GM19099 (cell line): ENCODE data around the gene COBLL1.

Experiments
- POLR2A ChIP-seq: IDR thresholded peaks from 3 replicates; pipeline ENCODE4 v1.6.1; 2011; ENCODE audit warnings: low read depth; ENCODE audit not compliant: insufficient read length; ENCODE audit errors: extremely low read depth

COBLL1 gene

DNA sequence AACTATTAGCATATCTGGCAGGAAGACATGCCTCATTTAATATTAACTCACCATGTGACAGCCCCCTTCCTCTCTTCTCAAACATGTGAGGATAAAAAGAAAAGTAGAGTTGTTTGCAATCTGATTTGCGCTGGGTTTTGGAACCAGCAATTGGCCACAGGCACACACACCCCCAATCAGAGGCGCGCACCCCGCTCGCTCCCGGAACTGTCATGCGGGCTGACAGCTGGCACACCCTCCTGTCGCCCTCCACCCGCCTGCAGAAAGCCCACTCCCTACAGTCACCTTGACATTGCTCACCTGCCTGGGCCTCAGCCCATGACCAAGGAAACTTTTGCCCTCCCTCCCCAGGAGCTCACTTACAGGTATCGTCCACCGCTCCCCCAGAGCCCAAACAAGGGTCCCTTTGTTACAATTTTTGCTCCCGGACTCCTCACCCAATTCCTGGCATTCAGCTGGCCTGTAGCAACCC lies 1.1 kb downstream of the COBLL1 start:
- TF ChIP-seq POLR2A = no peak

DNA sequence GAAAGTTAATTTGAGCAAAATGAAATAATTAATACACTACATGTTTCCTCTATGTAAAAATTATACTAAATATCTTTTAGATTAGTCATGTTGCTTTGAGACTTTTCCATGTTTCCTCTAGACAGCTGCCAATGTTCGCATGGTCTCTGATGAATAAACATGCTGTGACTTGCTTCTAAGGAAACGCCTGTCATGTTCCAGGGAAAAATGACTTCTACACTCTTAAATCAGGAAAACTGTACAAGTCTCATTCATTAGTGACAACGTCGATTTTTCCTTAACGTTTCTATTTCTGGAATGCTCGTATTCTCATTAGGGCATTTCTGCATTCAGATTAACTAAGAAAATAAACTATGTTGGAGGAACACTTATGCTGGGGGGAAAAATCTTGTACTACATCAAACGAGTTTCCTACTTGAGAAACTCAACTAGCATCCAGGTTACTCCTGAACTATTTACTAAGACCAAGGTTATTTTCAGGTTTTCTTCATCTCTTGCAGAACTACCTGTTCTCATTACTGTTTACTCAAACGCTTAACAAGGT lies 1.6 kb downstream of the COBLL1 start:
- no peak for TF ChIP-seq POLR2A

DNA sequence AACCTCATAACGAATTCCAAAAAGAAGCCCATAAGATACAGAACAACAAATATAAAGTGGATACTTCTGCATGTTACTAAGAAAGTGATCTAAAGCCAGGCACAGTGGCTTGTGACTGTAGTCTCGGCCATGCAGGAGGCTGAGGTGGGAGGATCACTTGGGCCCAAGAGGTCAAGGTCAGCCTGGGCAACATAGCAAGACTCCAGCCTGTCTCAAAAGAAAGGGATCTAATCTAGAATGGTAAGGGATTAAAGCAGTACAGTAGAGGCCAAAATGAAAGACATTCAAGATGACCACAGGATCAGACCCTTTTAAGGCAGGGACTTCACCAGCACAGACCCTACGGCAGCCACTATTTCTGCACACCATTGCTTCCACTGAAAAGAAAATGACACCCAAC lies 3.8 kb downstream of the COBLL1 start:
- no peak for TF ChIP-seq POLR2A

DNA sequence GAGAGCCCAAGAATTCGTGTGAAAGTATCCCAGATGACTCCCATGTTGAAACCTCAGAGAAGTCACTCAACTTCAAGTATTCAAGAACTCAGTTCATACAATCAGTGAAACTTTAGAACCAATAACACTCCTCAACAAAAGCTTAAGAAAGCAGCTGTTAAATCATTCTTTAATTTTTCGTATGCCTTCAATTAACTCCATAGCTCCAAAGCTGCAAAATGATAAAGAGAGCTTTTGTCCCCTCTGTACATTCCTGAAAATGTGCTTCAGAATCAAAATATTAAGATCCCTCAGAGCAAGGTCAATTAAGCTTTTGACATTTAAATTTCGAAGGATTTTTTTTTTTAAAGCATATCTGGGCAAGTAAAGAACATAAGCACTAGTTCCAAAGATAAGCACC lies 4.7 kb downstream of the COBLL1 start:
- no peak for TF ChIP-seq POLR2A

DNA sequence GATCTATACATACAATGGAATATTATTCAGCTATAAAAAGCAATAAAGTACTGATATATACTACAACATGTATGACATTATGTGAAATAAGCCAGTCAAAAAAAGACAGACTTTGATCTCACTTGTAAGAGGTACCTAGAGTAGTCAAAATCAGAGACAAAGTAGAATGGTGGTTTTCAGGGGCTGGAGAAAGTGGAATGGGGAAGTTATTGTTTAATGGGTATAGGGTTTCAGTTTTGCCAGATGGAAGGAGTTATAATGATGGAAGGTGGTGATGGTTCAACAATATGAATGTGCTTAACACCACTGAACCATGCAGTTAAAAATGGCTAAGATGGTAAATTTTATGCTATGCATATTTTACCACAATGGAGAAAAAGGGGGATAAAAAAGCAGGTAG lies 6.3 kb downstream of the COBLL1 start:
- no peak for TF ChIP-seq POLR2A

DNA sequence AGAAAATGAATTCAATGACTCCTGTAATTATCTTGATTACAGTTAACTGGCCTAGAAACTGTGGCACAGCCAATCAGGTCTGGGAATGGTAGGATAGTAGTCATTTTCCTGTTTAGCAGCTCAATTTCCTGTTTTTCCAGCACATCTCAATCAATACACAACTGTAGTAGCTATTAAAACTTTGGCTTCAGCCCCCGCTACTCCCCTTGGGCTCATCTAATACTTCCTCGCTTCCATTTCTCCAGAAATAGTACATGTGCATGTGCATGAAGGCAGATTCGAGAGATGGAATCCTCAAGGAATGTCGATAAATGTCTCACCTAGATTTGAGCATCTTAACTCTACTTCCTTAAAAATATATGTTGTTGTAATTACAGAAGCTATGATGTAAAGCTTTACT lies 9.7 kb downstream of the COBLL1 start:
- TF ChIP-seq POLR2A = no peak

DNA sequence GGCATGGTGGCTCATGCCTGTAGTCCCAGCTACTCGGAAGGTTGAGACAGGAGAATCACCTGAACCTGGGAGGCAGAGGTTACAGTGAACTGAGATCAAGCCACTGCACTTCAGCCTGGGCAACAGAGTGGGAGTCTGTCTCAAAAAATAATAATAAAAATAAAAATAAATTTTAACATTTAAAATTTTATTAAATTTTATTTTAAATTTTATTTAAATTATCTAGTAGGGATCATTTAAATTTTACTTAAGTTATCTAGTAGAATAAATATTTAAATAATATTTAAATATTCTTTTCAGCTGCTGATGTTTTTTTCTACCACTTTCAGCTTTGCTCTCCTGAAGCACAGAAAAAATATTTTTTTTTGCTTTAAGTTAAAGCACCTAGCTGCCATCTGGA lies 10.4 kb downstream of the COBLL1 start:
- no peak for TF ChIP-seq POLR2A

DNA sequence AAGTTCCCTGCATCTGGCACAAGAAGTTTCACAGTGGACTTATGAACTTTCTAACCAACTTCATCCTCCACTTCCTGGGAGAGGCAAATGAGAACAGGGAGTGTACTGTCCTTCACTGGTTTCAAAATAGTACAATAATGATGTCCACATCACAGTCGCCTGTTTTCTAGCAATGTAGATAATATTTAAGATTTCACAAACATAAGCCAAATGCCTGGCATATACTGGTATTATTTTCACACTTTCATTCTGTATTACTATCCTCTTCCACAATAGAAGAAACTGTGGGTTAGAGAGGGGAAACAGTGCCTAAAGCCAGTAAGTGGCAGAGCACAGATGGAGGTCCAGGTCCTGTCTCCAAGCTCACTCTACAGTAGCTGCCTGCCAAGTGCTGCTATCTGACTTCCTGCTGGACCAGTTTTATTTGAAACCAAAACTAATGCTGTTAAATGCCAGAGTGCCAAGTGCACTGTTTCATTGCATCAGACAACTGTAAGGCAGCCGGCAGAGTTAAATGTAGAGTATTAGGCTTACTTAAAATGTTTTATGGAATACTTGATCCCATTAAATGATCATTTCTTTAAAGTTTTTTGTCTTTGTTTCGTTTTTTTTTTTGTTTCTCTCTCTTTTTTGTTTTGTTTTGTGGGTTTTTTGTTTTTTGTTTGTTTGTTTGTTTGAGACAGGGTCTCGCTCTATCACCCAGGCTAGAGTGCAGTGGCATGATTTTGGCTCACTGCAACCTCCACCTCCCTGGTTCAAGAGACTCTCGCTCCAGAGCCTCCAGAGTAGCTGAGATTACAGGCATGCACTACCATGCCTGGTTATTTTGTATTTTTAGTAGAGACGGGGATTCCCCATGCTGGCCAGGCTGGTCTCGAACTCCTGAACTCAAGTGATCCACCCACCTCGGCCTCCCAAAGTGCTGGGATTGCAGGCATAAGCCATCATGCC lies 15.1 kb downstream of the COBLL1 start:
- TF ChIP-seq POLR2A = no peak

DNA sequence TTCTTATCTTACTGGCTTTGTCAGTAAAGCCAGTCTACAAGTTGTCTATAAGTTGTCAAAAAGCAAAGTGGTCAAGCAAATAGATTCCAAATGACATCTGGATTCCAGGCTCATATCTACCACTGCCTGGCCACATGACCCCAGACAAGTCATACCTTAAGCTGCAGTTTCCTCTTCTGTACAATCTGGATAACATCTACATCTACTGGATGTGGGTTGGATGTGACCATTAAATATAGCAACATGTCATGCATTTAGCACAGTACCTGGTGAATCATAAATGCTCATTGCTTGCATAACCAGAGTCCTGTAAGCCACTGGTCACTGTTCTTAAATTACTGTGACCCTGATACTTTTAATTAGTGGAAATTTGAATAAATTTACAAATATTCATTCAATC lies 16.8 kb downstream of the COBLL1 start:
- no peak for TF ChIP-seq POLR2A

DNA sequence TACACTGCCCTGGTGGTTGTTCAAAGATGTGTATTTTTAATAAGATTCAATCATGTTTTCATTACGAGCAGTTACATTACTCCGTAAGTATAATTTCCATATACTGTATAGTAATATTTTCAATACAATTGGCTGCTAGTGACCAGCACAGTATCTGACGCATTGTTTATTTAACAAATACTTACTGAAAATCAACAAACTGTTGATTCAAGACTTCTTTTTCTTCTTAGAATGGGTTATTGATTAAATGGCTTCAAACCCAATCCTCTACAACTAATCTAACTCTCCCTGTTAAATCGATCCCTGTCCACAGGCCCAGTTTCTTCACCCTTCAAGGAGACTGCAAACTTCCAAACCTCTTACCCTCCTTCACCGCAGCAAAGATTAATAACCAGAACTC lies 18.5 kb downstream of the COBLL1 start:
- TF ChIP-seq POLR2A = no peak

DNA sequence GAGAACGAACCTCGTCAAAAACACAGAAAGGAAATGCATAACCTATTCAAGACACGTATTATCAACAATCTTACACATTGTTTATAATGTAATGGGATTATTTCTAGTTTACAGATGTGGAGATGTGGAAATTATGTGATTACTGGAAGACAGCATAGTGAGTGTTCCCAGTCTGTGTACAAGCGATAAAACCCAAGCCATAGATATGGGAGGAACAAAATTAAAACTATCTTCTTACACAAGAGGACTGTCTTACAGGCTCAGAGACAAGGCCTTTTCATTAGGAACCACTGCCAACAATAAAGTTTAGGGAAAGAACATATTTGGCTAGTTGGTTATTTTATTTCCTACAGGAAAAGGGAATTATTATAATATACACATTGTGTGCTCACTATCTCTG lies 20.3 kb downstream of the COBLL1 start:
- no peak for TF ChIP-seq POLR2A

DNA sequence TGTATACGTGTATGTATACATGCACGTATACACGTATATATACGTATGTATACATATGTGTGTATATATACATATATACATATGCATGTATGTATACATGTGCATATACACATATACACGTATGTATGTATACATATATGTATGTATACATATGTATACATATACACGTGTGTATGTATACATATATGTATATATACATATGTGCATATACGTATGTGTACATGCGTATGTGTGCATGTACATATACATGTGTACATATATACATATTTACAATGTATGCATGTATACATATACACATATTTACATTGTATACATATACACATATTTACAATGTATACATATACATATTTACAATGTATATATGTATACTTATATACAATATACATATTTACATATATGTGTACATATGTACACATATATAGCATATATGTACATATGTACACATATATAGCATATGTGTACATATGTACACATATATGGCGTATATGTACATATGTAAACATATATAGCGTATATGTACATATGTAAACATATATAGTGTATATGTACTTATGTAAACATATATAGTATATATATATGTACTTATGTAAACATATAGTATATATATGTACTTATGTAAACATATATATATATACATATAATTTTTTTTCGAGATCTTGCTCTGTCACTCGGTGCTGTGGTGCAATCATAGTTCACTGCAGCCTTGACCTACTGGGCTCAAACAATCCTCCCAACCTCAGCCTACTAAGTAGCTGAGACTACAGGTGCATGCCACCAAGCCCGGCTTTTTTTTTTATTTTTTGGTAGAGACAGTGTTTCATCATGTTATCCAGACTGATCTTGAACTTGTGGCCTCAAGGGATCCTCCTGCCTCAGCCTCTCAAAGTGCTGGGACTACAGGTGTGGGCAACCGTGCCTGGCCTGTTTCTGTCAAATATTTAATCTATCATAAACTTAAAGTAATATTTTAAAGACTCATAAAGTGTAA lies 23.2 kb downstream of the COBLL1 start:
- TF ChIP-seq POLR2A = no peak

DNA sequence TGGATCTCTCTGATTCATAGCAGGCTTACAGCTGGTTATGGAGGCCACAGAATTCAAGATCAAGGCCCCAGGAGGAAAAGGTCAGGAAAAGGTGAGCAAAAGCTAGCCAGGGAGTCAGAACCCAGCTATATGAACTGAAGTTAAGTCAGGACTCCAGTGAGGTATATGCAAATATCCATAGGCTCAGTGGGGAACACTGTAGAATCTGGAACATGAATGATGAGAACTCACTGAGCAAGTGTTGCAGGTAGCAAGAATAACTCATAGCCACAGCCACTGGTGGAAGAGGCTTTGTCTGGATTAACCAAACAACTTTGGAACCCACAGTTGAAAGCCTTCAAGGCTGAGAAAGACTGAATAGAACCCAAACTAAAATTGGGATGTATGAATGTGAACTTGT lies 24.7 kb downstream of the COBLL1 start:
- no peak for TF ChIP-seq POLR2A

DNA sequence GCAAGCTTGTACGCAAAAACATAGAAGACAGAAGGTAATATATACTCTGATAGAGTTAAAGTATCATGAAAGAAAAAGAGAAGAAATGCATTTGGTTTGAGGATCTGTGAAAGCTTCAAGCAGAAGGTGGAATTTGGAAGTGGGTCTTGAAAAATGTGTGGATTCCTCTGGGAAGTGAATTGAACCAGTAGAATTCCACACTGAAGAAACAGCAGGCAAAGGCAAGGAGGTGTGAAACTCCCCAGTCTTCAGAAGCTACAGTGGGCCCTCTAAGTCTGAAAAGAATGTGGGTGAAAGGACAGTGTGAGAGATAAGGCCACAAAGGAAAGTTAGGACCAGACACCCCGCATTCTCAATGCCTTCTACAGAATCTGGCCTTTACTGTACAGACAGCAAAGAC lies 25.6 kb downstream of the COBLL1 start:
- no peak for TF ChIP-seq POLR2A
